Activated gamma-delta T cell (primary cell): ENCODE data around the gene SLIT3.

Source experiments
- DNase-seq: peaks from one replicate; lab custom pipeline; 2025; lab: John Stamatoyannopoulos, UW

Gene SLIT3

DNA sequence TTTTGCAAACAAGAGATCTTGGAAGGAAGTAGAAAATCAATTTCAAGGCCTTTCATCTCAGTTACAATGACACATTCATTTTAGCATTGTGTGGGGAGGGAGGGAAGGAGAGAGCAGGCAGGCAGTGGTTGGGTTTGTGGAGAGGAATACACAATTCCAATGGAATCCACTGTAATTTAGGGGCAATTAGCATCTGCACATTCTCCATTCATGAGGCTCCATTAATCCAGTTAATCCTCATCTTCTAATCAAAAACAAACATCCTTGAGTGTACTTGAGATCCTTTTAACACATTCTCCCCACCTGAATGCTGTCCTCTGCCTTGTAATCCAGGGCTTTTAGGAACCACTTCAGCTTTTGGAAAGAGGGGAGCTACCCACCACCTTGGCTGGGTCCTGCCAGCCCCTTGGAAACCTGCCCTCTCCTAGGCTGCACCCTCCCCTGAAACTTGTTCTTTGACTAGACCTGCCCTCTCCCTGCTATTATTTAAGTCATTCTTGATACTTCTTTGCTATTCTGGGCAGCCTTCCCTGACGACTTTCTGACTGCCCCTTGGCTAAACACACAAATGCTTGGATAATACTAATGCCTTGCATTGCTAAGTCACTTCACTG is 271.2 kb downstream of the SLIT3 start:
- no peak for DNase-seq

DNA sequence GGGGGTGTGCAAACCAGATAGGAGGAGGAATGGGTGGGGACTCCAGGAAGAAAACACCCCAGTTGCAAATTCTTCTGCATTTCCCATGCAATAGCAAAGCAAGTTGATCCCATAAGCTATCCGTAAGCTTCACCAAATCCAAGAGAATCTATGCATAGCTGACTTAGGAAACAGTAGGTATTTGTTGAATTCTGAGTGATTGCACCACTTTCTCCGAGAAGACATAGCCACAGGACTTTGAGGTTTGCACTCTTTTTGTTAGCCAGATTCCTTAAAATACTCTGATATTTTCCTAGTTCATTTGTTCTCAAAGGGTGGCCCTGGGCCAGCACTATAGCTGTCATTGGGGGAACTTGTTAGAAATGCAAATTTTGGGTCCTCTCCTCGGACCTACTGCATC is 271.9 kb downstream of the SLIT3 start:
- DNase-seq, result no peak

DNA sequence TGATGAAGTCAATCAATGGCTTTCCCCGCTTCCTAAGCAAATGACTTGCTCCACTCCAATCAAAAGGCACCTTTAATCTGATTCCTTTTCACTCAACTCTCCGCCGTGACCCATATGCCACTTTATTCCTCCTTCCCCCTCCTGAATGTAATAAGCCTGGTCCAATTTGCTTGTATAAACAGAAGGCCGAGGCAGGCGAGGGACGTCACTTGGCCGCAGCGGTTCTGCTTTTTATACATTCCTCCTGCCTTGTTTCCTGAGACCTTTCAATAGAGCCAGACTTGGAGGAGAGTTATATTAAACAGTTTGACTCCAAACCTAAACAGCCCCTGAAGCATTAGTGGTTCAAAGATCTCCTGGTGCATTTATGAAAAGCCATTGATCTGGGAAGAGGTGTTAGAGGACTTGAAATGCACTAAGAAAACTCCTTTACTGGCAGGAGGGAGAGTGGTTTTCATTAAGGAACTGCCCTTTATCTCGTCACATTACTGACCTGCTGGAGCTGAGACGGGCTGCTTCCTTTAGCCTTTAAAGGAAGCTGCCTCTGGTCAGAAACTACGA is 273.4 kb downstream of the SLIT3 start:
- no peak for DNase-seq

DNA sequence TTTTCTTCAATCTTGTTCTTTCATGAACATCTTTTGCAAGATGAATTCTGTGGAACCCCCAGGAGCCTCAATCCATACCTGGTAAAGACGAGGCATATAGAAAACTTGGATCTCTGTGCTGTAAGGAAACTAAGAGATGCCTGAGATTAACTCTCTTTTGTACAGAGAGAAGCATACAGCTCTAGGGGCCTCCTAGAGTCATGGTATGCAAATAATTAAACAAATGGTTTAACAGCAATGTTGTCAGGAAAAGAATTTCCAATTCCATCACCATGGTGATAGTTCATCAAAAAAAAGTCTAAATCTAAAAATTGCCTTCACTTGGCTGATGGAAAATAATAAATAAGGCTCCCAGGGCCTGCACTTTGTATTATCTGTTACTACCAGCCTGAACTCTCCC is 275.4 kb downstream of the SLIT3 start:
- no peak for DNase-seq

DNA sequence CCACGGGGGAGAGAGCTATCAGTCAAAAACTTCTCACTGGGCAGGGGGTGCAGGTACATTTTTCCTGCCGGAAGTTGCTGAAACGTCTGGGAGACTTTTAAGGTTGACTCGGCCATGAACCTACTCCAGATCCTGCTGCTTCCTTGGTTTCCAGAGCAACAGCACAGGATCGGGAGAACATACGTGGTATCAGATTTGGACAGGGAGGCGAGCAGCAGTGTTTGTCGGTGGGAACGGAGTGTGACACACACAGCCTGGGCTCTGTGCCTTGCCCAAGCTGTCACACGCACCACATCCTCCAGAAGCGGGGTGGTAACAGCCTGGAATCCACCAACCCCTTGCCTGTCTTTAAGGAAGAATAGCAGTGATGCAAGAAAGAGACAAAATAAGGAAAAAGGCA is 276.5 kb downstream of the SLIT3 start:
- DNase-seq, result no peak

DNA sequence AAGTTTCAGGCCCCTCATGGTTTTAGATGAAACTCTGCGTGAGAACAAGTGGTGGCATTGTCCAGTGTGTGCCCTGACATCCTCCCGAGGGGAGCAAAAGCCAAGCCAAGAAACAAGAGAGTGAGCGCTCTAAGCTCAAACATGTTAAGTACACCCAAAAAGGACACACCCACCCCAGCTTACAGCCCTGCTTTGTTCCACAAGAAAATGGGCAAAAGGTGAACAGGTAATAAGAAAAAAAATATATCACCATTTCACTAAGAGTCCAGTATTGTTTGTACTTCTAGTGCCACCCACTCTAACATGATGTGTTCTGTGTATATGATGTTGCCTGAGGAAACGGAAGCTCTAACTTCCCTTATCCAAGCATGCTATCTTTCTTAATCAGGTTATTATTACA is 278.2 kb downstream of the SLIT3 start:
- no peak for DNase-seq

GRCh38 chr5:169020102-169020501 is 280.8 kb downstream of the SLIT3 start:
- no peak for DNase-seq

- DNase-seq, result no peak
Observed at GRCh38 chr5:169018925-169019324, 282.0 kb downstream of the SLIT3 start.

GRCh38 chr5:169015991-169016390 is 284.9 kb downstream of the SLIT3 start:
- DNase-seq, result no peak

- DNase-seq, result no peak
Observed at GRCh38 chr5:169013846-169014245, 287.1 kb downstream of the SLIT3 start.

GRCh38 chr5:169013208-169013728 is 287.7 kb downstream of the SLIT3 start:
- no peak for DNase-seq

DNA sequence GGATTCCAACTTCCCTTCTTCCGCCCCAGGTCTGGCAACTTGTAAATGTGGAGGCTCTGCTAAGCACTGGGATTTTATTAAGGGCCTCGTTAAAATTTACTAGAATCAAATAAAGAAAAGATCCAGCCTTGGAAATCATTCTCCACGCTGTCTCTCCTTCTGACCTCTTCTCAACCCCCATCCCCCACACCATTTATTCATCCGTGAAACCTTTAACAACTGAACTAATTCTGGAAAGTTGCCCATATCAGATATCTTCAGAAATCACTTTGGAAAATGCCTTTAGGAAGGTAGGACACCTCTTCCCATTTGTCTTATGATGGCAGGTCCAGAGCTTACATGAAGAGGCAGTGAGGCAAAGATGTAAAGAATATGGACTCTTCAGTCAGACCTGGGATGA is 288.5 kb downstream of the SLIT3 start:
- no peak for DNase-seq

GRCh38 chr5:169011451-169011850 is 289.5 kb downstream of the SLIT3 start:
- DNase-seq, result no peak

- no peak for DNase-seq
Observed at GRCh38 chr5:169011009-169011408, 289.9 kb downstream of the SLIT3 start.

- no peak for DNase-seq
Observed at GRCh38 chr5:169009123-169009522, 291.8 kb downstream of the SLIT3 start.

GRCh38 chr5:169006842-169007790 is 293.8 kb downstream of the SLIT3 start:
- no peak for DNase-seq

DNA sequence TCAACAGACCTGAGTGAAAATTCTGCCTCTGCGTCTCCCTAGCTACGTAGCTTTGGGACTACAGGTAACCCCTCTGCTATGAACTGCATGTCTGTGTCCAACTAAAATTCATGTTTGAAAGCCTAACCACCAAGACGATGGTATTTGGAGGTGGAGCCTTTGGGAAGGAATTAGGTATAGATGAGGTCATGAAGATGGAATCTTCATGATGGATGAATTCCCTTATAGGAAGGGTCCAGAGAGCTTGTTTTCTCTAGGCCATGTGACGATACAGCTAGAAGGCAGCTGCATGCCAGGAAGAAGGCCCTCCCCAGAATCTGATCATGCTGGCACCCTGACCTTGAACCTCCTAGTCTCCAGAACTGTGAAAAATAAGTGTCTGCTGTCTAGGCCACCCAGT is 296.4 kb downstream of the SLIT3 start:
- DNase-seq, result no peak

DNA sequence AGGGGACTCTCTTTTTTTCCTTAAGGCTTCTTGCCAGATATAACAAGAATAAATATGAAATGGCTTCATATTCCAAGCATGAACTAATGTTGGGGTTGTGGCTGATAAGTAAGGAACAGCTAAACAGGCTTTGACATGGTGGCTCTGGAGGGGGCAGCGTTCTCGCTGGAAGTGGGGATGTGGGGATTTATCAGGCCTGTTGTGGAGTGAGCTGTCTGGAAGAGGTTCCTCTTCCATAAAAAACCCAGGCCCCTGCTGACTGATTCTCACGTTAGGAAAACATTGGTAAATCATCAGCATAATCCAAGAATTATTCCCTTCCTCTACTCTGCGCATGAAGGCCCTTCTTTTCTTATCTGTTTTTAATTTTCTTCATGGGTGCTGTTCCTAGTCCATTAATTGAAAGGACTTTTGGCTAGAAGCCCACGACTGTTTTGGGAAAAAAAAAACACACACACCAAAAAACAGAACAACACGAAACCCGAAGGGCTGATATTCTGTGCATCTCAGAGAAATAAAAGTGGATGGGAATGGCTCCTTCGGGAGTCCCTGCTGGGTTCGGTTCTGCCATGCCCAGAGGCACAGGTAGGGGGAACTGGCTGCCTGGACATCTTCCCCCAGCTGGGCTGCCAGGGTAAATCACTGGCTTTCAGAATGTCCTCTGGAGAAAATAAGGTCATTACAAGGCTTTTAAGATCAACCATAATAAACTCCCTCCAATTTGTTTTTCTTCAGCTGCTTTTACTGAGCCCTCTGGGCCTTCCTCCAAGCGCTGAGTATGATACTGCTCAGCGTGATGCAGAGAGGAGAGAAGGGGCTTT is 297.0 kb downstream of the SLIT3 start:
- no peak for DNase-seq

GRCh38 chr5:169002953-169003555 is 297.9 kb downstream of the SLIT3 start:
- no peak for DNase-seq

DNA sequence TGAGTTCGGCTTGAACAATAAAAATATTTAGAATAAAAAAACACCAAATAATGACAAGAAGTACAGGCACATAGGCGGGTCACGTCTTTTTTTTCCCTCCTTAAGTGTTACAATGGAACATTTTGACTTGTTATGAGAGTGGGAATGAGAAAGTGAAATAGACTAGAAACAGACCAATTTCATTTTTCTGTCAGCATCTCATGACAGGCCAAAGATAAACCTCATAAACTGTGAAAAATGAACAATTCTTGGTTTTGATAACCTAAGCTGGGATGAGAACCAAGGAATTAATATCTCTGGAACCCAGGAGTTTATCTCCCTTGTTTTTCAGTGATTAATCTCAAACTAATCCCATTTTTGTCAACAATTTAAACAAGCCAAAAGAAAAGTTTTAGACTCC is 299.5 kb downstream of the SLIT3 start:
- DNase-seq, result no peak

GRCh38 chr5:168995024-168995423 is 305.9 kb downstream of the SLIT3 start:
- DNase-seq, result no peak

DNA sequence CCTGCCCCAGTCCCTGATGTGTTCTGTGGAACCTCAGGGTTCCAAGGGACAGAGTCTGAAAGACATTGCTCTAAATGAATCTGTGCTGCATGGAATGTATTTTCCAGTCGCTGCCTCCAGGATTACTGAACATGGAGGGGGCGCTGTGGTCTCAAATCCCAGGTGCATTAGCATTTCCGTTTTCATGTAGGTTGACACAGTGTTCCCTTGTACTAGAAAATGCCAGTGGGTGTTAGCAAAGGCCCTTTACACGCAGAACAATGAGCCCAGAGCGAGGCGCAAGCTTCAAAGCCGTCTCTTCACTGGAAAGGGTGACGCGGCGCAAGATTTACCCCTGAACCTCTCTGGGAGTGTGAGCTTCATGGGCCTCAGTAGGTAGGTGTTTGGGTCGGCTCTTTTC is 308.3 kb downstream of the SLIT3 start:
- DNase-seq, result no peak
